HFF-Myc (cell line): ENCODE results near the gene RNF180.

Source experiments
- DNase-seq: peaks from one replicate; pipeline ENCODE4 v3.0.0-alpha.2; 2011; ENCODE audit warnings: low read depth; ENCODE audit errors: extremely low read depth
- H3K4me3 ChIP-seq: replicated peaks from 2 replicates; pipeline ENCODE4 v1.5.1; 2011; ENCODE audit warnings: low read depth, mild to moderate bottlenecking, control low read depth, low read length
- TF ChIP-seq, protein P1 (sequence below): IDR thresholded peaks from 2 replicates; pipeline ENCODE4 v1.5.1; 2012; ENCODE audit warnings: mild to moderate bottlenecking, low read depth, low read length, control low read depth; ENCODE audit errors: missing control alignments

Gene RNF180

DNA sequence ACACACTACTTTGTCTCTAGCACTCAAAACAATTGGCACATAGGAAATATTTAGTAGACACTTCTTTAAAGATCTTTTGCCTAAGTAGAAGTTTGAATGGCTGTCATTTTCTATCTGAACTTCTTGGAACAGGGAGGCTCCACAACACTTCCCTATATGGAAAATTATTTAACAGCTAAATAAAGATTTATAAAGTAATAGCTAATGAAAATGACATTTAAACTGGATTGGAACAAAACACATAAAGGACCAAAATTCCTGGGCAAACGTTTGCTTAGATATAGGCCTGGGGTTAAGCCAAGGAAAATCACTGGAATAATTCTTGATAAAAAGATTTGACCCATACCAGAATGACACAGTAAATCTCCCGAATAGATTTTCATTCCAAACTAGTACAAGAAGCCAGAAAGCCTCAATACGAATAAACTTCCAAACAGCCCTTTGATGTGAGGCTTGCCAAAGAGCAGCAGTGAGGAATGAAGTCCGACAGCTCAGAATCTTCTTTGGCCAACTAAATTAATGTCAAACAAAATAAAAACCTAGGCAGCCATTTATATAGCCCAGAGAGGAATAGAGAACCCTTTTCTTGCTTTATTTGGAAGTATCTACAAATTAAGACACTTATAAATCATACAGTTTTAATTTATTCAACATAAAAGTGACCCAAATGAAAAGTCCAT is 20.3 kb upstream of the RNF180 start:
- TF ChIP-seq, protein P1, sequence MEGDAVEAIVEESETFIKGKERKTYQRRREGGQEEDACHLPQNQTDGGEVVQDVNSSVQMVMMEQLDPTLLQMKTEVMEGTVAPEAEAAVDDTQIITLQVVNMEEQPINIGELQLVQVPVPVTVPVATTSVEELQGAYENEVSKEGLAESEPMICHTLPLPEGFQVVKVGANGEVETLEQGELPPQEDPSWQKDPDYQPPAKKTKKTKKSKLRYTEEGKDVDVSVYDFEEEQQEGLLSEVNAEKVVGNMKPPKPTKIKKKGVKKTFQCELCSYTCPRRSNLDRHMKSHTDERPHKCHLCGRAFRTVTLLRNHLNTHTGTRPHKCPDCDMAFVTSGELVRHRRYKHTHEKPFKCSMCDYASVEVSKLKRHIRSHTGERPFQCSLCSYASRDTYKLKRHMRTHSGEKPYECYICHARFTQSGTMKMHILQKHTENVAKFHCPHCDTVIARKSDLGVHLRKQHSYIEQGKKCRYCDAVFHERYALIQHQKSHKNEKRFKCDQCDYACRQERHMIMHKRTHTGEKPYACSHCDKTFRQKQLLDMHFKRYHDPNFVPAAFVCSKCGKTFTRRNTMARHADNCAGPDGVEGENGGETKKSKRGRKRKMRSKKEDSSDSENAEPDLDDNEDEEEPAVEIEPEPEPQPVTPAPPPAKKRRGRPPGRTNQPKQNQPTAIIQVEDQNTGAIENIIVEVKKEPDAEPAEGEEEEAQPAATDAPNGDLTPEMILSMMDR, result no peak
- DNase-seq, result no peak
- no peak overlapping the region for H3K4me3 ChIP-seq

- TF ChIP-seq, protein P1, result no peak
- DNase-seq, result no peak
- H3K4me3 ChIP-seq, result no peak overlapping the region
These were observed 18.3 kb upstream of the RNF180 start for GRCh38 chr5:64147379-64147778.

DNA sequence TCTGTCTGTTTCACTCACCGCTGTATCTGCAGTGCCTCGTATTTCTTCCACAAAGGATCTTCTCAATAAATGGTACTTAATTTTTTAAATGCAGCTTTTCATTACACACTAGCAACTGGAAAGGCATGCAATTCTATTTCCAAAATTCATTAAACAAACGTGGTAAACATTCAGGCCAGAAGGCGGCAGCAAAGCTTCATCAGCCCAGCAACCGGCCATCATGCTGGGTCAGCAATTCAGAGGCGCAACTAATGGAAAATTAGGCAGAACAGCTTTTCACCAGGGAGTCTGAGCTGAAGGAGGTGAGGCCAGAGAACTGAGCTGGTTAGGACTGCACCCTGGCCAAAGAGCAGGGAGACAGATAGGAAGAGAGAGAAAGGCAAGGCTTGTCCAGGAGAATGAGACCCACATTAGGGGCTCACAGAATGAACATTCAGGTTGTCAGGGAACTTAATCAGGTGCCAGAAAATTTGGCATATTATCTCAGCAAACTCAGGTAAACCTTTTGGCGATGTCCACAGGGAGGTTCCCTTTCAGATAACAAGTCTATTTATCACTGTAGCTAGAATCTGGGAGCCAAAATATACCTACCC is 17.7 kb upstream of the RNF180 start:
- peak; percentile 6 for DNase-seq
- no peak overlapping the region for H3K4me3 ChIP-seq
- TF ChIP-seq, protein P1, result peak; percentile 49

DNA sequence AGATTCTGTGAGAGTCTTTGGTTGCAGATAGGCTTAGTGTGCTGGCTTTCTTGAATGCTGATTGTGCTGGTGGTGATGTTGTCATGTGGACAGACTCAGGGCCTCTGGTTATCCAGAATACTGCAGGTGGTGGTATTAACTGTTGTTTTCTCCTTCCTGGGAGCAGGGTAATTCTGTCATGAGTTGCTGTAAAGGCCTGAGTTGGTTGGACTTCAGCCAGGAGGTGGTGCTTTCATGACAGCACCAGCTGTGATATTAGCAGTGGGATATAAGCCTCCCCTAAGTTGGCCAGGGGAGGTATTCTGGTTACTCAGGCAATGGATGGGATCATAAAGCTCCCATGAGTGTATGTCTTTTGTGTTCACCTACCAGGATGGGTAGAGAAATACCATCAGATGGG is 16.4 kb upstream of the RNF180 start:
- H3K4me3 ChIP-seq, result no peak overlapping the region
- DNase-seq, result no peak
- TF ChIP-seq, protein P1, result no peak

GRCh38 chr5:64149857-64150521 is 15.7 kb upstream of the RNF180 start:
- H3K4me3 ChIP-seq, result no peak overlapping the region
- DNase-seq, result no peak
- TF ChIP-seq, protein P1, result no peak

DNA sequence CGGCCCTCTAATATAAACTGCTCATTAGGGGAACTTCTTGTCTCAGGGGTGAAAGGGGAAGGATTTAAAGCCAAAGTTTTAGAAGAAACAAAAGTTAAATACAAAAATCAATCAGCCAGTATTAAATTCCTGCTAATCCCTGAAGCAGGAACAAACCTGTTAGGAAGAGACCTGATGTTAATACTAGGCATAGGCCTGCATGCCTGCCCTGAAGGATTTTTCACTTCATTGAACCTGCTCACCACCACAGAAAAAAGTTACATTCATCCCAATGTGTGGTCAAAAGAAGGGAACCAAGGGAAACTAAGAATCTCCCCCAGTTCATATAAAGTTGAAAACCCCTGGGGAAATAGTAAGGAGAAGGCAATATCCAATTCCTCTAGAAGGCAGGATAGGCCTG is 9.4 kb upstream of the RNF180 start:
- no peak for DNase-seq
- TF ChIP-seq, protein P1, result no peak
- H3K4me3 ChIP-seq, result no peak overlapping the region
